ENCODE data around the gene TLR3.

GRCh38 chr4:186068581-186069348 lies at the start of gene TLR3:
- TF ChIP-seq CTCF (IDR thresholded peaks at IDR 0.05; ENCODE audit: low read depth, low read length, poor library complexity, severe bottlenecking) (no peak), EZH2phosphoT487 (IDR thresholded peaks at IDR 0.05; ENCODE audit: borderline replicate concordance, low read length) (no peak)
